Measurements from ENCODE around the gene ZNF620.
"Not testable (repeated sequence)": the region's sequence is repeated elsewhere in the genome, so short reads cannot be mapped to it uniquely, and the experiment has no call there.

Gene ZNF620

DNA sequence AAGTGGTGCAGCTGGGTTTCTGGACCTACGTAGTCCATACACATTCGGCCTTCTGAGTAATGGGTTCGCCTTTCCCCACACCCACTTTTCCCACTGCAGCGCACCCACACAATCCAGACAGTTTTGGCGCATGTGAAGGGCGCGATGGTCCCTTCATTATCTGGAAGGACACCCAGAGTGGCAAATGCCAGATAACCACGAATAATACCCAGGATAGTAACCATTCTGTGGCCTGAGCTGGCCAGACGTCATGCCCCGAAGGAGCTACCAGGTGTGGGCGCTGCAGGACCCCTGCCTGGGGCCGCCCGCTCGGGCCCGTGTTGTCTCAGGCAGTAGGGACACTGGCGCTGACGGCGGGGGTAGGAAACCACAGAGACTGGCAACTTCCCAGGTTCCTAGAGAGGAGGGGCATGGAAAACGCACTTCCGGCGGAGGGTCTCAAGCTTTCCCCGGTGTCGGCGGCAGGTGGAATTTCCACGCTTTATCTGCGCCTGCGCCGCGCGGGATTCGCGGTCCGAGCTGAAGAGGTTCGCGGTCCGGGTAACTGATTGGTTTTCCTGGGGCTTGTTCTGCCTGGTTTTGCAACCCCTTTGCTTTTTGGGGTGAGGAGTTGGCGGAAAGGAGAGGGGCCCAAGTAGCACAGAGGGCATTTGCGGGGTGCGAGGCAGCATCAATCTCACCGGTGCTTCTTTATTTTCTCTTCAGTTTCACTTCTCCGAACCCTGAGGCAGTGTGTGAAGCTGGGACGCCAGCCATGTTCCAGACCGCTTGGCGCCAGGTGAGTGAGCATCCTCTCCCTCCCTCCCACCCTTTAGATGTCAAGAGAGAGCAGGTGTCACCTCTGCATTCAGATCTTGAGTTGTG, at the start of gene ZNF620:
ZNF620 (plus strand) TSS at position 441 of the 864 bp plus-strand sequence; CDS start at position 755, 314 bp downstream.
- H3K27ac ChIP-seq = peak within 1 kb of the TSS in 15 of 21 experiments; percentile 26 to 78 (median 51)
- H3K4me3 ChIP-seq = peak within 1 kb of the TSS; percentile 40 to 63 (median 48)

DNA sequence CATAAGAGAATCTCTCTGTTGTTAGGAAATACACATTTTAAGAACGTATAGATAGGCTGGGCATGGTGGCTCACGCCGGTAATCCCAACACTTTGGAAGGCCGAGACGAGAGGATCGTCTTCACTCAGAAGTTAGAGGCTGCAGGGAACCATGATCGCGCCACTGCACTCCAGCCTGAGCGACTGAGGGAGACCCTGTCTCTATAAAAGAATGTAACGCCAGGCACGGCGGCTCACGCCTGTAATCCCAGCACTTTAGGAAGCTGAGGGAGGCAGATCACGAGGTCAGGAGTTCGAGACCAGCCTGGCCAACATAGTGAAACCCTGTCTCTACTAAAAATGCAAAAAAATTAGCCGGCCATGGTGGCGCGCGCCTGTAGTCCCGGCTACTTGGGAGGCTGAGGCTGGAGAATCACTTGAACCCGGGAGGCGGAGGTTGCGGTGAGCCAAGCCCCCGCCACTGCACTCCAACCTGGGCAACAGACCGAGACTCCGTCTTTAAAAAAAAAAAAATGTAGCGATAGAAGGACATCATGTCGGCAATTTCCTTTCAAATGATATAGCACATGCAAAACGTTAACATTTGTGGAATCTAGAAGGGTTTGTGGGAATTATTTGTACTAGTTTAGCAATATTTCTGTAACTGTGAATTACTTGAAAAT, 49.4 kb upstream of the ZNF620 start:
- H3K4me3 ChIP-seq = peak overlapping the region; percentile 61 to 99 (median 87)

DNA sequence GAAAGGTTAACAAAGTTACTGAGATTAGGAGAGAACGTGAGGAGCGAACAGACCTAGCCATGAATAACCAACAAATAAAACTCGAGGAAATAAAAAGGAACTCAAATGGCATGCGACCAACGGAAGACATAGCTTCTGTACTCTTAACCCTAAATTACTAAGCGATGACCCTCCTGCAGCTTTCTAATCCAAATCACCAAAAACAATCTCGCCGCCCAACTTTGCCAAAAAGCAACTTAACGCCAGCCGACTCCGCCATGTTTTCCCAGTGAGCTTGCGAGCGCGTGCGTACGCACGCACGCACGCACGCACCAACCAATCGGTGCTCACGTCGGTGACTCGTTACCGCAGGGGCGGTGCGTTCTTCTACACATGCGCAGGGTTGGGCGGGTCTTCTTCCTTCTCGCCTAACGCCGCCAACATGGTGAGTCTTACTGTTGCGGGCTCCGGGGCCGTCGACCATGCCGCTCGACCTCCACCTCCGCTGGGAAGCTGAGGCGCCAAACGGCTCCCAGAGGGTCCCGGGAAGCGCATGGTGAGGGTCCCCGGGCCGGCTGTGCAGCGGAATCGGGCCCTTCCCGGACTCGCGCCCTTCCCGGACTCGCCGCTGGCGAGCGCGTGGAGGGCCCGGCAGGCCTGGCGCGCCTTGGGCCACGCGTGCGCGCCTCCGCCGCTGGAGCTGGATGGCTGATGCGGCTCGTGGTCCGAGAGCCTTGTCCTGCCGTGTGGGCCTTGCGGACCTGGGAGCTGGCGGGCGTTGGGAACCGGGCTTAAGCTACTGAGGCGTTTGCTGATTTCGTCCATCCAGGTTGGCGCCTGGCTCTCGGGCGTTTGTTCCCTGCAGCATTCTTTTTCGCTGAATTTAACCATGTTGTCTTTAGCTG, 48.7 kb upstream of the ZNF620 start, which contains the start of gene RPL14:
RPL14 (plus strand) TSS at position 400 of the 884 bp plus-strand sequence; CDS start at position 533, 133 bp downstream.
- Histone ChIP-seq H3K27ac (peak within 1 kb of the TSS; percentile 80 to 97 (median 93)), H3K4me3 (peak within 1 kb of the TSS; percentile 61 to 99 (median 87))

More for the DNA sequence above, 49.4 kb upstream of the ZNF620 start:
- peak overlapping the region in 20 of 21 experiments; percentile 80 to 97 (median 93) for H3K27ac ChIP-seq

DNA sequence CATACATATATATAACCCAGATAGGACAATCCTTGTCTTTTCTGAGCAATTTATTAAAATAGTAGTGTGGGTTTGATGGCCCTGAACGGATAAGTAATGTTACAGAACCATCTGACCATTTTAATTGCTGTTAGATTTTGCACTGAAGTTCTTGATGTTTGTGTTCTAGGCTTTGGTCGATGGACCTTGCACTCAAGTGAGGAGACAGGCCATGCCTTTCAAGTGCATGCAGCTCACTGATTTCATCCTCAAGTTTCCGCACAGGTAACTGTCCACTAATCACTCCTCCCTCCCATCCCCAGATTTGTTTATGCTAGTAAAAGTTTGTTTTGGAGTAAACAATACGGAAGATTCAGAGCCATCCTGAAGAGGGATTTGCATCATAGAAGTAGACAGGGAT, 47.4 kb upstream of the ZNF620 start:
- Histone ChIP-seq H3K4me3 (peak overlapping the region in 6 of 7 experiments; percentile 61 to 99 (median 88)), H3K27ac (peak overlapping the region in 3 of 21 experiments; percentile 94 to 96 (median 95))

DNA sequence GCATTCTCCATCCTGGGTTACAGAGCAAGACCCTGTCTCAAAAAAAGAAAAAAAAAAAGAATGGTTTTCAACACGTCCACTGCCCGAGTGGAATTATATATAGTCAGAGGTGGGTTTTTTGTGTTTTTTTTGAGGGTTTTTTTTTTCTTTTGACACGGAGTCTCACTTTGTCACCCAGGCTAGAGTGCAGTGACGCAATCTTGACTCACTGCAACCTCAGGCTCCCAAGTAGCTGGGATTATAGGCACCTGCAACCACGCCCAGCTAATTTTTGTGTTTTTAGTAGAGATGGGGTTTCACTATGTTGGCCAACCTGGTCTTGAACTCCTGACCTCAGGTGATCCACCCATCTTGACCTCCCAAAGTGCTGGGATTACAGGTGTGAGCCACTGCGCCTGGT, 45.4 kb upstream of the ZNF620 start:
- not testable (repeated sequence) for H3K4me3 ChIP-seq, H3K27ac ChIP-seq

DNA sequence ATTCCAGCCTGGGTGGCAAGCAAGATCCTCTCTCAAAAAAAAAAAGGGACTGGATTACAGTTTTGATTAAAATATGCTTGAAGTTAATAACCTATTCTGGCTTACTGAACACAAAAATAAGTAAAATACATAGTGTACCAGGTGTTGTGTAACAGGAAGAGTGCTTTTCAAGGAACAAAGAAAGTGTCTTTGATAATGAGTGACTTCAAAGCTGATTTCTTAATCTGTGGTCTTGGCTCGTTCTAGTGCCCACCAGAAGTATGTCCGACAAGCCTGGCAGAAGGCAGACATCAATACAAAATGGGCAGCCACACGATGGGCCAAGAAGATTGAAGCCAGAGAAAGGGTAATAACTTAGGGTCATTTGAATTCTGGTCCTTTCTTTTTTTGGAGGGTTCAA, 44.7 kb upstream of the ZNF620 start:
- Histone ChIP-seq H3K4me3 (no peak overlapping the region), H3K27ac (no peak overlapping the region)

DNA sequence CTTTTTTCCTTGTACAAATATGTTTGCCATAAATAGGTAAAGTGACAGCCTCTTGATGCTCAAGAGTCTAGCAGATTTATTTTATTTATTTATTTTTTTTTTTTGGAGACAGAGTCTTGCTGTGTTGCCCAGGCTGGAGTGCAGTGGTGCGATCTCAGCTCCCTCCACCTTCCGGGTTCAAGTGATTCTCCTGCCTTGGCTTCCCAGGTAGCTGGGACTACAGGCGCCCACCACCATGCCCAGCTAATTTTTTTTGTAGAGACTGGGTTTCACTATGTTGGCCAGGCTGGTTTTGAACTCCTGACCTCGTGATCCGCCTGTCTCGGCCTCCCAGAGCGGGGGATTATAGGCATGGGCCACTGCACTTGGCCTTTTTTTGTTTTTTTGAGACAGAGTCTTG, 43.0 kb upstream of the ZNF620 start:
- not testable (repeated sequence) for H3K27ac ChIP-seq, H3K4me3 ChIP-seq

DNA sequence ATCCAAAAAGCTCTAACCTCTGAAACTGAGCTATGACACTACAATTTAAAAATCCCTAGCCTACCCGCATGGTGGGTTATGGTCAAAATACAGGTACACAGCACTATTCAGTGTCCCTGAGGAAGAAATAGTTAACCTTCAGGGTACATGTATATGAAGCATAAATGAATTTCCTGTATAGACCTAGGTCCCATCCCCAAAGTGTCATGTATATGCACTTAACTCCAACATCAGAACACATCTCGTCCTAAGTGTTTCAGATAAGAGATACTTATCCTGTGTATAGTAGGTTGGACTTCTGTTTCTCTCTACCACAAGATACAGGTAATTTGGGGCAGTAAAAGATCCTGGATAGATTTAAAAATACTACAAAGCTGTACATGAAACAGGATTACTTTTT, 42.3 kb upstream of the ZNF620 start:
- no peak overlapping the region for H3K4me3 ChIP-seq
- H3K27ac ChIP-seq = no peak overlapping the region

DNA sequence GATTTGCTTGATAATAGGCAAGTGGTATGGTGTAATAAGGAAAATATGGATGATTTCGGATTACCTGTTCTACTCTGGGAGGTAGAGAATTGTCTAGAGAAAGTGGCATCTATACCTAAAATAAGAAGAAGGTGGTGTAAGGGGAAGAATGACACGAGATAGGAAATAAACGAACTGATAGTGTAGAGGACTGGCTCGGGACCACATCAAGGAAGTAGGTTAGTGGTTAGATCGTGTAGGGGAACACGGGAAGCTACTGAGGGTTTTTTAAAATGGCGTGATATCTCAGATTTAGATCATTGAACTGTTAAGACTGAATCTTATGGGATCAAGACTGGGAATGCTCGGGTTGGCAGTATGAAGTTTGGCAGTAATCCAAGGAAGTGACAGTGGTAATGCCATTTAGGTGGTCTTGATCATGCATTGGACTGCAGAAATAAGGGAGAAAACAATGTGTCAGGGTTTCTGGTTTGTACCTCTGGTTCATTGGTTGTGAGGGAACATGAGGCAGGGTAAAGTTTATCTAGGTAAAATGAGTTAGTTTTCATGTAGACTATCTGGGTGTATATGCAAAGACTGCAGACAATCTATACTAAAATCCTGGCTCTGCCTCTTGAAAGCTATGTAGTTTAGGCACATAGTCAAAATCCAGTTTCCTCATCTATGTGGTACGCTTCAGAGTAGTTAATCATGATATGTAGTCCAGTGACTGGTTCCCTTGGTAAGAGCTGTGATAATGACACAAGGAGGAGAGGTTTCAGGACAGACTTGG, 41.3 kb upstream of the ZNF620 start:
- Histone ChIP-seq H3K27ac (no peak overlapping the region), H3K4me3 (no peak overlapping the region)

DNA sequence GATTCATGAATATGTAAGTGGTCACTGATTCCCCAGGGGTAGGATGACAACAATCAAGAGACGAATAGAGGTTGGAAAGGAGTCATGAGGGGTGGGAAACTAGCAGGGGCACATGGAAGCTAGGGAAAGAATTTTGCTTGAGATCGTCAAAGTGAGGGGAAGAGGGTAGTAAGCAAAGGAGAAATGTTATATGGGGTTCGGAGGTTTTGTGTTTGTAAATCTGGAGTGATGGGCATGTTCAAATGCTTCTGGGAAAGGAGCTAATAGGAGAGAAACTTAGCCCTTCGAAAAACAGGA, 40.8 kb upstream of the ZNF620 start:
- Histone ChIP-seq H3K27ac (no peak overlapping the region), H3K4me3 (no peak overlapping the region)

DNA sequence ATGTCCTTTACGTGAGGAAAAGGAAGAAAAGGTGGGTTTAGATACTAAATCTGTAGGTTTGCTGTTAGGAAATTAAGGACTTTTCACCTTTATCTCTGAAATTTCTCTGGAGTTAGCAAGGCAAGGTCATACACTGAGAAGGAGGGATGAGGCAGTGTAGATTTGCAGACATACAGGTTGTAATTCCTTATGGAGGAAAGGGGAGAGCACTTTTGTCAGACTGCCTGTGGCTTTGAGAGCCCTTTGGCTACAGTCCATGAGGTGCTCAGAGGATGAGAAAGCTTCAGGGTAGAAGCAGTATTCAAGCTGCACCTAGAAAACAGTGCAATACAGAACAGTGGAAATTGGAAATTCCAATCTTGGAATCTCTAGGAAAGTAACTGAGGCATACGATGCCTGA, 40.4 kb upstream of the ZNF620 start:
- H3K4me3 ChIP-seq = no peak overlapping the region
- no peak overlapping the region for H3K27ac ChIP-seq

DNA sequence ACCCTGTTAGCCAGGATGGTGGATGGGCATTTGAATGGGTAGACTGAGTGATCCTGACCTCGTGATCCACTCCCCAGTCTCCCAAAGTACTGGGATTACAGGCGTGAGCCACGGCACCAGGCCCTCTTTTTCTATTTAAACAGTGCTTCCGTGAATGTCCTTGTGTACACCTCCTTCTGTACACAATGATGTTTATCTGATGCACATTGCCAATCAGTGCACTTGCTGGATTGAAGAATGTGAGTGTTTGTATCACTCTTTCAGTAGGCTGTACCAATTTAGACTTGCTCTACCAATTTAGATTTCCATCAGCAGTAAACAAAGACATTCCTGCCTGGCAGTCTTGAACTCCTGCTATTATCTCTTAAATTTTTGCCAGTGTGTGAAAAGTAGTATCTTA, 37.8 kb upstream of the ZNF620 start:
- H3K4me3 ChIP-seq = no peak overlapping the region
- no peak overlapping the region for H3K27ac ChIP-seq

DNA sequence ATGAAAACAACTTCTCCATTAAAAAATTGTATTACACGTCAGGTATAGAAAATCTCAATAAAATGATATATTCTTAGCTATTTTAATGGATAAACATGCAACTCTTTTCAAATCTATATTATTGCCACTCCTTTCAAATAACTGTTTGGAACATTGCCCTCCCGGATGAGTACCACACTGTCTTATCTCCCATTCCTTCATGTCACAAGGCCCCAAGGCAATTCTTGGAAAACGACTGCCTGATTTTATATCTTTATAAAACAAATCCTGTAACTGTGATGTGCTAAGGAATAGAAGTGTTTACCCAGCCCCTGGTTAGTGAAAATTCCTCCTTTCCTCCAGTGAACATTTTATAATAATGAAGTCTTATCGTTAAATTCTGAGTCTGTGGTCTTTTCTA, 35.1 kb upstream of the ZNF620 start:
- no peak overlapping the region for H3K4me3 ChIP-seq
- H3K27ac ChIP-seq = no peak overlapping the region

DNA sequence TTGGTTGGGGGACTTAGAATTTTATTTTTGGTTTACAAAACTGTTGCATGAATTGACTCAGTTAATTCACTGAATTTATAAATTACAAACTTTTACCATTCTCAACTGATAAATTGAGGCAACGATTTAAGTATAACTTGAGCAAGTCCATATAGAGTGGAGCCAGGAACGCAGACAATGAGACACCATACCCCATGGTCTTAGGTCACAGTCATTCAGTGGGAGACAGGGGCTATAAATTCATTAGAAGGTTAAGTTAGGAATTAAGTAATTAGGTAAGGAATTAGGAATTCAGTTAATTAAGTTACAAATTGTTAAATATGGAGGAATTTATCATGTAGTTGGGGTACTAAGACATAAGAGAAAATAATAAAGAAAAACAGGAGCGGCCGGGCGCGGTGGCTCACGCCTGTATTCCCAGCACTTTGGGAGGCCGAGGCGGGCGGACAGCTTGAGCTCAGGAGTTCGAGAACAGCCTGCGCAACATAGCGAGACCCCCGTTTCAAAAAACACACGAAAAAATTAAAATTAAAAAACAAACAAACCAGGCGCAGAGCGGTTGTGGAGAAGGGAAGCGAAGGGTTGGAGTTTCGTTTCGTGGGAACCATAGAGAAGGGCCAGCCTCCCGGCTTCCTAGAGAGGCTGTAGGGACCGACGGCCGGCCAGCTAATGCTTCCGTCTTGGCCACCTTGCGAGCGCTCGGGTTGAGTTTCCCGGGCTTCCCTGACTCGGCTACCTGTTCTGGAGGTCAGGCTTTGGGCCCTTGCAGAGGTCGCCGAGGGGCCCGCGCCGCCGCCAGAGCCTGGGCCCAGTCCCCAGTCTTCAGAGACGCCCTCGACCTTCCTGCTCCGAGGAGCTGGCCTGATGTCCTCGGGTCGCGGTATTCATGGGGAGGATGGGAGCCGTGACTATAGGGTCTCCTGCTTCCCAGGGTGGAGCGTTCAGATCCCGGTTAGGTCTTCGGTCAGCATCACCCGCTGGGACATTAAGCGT, 29.1 kb upstream of the ZNF620 start, which contains the start of gene ZNF619:
ZNF619 (plus strand) TSS at position 645 of the 993 bp plus-strand sequence. CDS start 858 bp downstream, outside the sequence.
- H3K27ac ChIP-seq = peak within 1 kb of the TSS; percentile 48 to 88 (median 83)
- H3K4me3 ChIP-seq = peak within 1 kb of the TSS; percentile 59 to 86 (median 79)

DNA sequence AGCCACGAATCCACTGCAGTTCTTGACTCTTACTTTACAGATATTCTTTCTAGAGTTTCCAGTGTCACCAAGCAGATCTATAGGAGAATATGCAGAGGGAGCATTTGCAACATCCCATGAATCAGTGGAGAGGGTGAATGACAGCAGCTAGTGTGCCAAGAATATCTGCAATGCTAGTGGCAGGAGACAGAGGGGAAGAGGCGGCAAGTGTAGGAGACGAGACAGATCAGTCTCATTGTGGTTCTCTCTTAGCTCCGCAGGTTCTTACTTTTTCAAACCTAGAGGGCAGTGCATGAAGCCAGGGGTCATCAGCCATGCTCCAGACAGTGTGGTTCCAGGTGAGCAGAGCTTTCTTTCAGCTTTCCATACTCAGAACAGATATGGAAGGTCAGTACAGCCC, 28.2 kb upstream of the ZNF620 start:
- peak overlapping the region; percentile 59 to 86 (median 79) for H3K4me3 ChIP-seq
- H3K27ac ChIP-seq = peak overlapping the region in 8 of 21 experiments; percentile 48 to 87 (median 83)

DNA sequence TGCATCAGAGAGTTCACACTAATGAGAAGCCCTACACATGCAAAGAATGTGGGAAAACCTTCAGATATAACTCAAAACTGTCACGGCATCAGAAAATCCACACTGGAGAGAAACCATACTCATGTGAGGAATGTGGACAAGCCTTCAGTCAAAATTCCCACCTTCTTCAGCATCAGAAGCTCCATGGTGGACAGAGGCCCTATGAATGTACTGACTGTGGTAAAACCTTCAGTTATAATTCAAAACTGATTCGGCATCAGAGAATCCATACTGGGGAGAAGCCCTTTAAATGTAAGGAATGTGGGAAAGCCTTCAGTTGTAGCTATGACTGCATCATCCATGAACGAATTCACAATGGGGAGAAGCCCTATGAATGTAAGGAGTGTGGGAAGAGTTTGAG, 18.7 kb upstream of the ZNF620 start:
- Histone ChIP-seq H3K4me3 (no peak overlapping the region), H3K27ac (no peak overlapping the region)

DNA sequence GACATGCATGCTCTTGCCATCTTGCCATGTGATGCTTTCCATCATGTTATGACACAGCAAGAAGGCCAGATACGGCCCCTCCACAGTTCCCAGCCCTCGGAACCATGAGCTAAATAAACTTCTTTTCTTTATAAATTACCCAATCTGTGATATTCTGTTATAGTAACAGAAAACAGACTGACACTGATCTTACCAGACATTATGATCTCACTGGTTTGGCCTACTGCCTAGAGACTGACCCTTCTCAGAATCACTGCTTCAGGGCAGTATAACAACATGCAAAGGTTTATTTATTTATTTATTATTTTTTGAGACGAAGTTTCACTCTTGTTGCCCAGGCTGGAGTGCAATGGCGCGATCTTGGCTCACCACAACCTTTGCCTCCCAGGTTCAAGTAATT, 14.9 kb upstream of the ZNF620 start:
- Histone ChIP-seq H3K27ac (no peak overlapping the region), H3K4me3 (no peak overlapping the region)

DNA sequence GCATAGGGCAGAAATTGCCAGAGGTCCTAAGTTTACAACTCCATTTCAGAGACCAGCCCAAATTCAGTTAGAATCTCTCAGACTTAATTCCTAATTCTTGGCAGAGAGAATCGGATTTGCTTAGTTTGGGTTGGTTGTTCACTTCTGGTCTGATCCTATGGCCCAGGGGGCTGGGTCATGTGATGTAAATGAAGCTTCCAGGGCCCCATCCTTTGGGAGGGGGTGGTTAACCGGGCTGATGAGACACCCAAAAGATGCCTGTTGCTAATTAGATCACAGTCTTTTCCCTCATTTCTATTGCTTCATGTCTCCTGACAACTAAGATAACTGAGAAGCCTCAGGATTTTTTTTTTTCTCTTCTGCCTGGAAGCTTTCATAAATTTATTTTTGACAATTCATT, 11.1 kb upstream of the ZNF620 start:
- Histone ChIP-seq H3K4me3 (no peak overlapping the region), H3K27ac (peak overlapping the region in 1 of 21 experiments; percentile 6)
